IMR-90 (cell line): ENCODE data around the gene ATP11A. TPM values are rescaled to one million over a fixed set of nuclear protein-coding genes. Genes with fewer than 3 reads are reported as not detected.

Experiments used
- ATAC-seq: fragments of 200-7000 bp; cut with Tn5 transposase; 2 replicates; pipeline ENCODE4 v1.9.1; 2020; ENCODE audit warnings: low read depth, mild to moderate bottlenecking, moderate library complexity
- BruUV-seq: library from RNA; stranded (reverse); fragments of 400-500 nt; replicated peaks from 2 replicates; lab custom pipeline; 2021; lab: Mats Ljungman, UMichigan
- CTCF ChIA-PET: fragments of 300-600 bp; formaldehyde crosslinking; extraction: SDS; loops from one replicate; lab custom pipeline; 2021; ENCODE audit warnings: antibody characterized with exemption; lab: Yijun Ruan, JAX
- POLR2A ChIA-PET: fragments of 300-600 bp; sonication (Branson Sonifier 250); formaldehyde crosslinking; loops from one replicate; lab custom pipeline; 2022; ENCODE audit warnings: antibody characterized with exemption; ENCODE audit not compliant: unreplicated experiment; lab: Charles Lee
- DNase-seq: peaks from one replicate; pipeline ENCODE4 v3.0.0; 2013
- H2AFZ ChIP-seq: replicated peaks from 2 replicates; pipeline ENCODE3; 2013; ENCODE audit warnings: low read length, mild to moderate bottlenecking; ENCODE audit not compliant: poor library complexity
- H2AK5ac ChIP-seq: 2 replicates; pipeline ENCODE4 v1.6.1; 2013; ENCODE audit warnings: low read depth, low read length, inconsistent platforms
- H2AK9ac ChIP-seq: replicated peaks from 2 replicates; pipeline ENCODE3; 2013; ENCODE audit warnings: mild to moderate bottlenecking, low read depth, low read length, moderate library complexity; ENCODE audit not compliant: poor library complexity
- H2BK120ac ChIP-seq: 2 replicates; pipeline ENCODE4 v1.6.1; 2013; ENCODE audit warnings: low read depth, low read length, inconsistent platforms
- H2BK15ac ChIP-seq: 3 replicates; pipeline ENCODE4 v1.6.1; 2013; ENCODE audit warnings: low read depth, low read length, inconsistent platforms
- H2BK20ac ChIP-seq: 2 replicates; pipeline ENCODE4 v1.6.1; 2013; ENCODE audit warnings: low read depth, mild to moderate bottlenecking, inconsistent platforms, low read length, moderate library complexity
- H2BK5ac ChIP-seq: 2 replicates; pipeline ENCODE4 v1.6.1; 2013; ENCODE audit warnings: mild to moderate bottlenecking, low read depth, low read length, inconsistent platforms; ENCODE audit not compliant: poor library complexity, severe bottlenecking
- H3K14ac ChIP-seq: replicated peaks from 2 replicates; pipeline ENCODE4 v1.6.1; 2013; ENCODE audit warnings: low read depth, low read length, inconsistent platforms
- H3K18ac ChIP-seq: 2 replicates; pipeline ENCODE4 v1.6.1; 2013; ENCODE audit warnings: low read depth, low read length, control low read depth
- H3K23ac ChIP-seq: 2 replicates; pipeline ENCODE4 v1.6.1; 2013; ENCODE audit warnings: low read depth, low read length, inconsistent platforms
- H3K27ac ChIP-seq: 2 replicates; pipeline ENCODE4 v1.5.1; 2013; ENCODE audit warnings: mild to moderate bottlenecking, control low read depth, low read length; ENCODE audit not compliant: insufficient read depth
- H3K27me3 ChIP-seq: 2 replicates; pipeline ENCODE4 v1.6.1; 2013; ENCODE audit warnings: low read length; ENCODE audit not compliant: control insufficient read depth, insufficient read depth
- H3K36me3 ChIP-seq: 2 replicates; pipeline ENCODE4 v1.6.1; 2013; ENCODE audit warnings: low read length, mixed read lengths; ENCODE audit not compliant: control insufficient read depth, insufficient read depth
- H3K4ac ChIP-seq: 2 replicates; pipeline ENCODE4 v1.6.1; 2013; ENCODE audit warnings: low read depth, low read length, inconsistent platforms
- H3K4me1 ChIP-seq: 2 replicates; pipeline ENCODE4 v1.6.1; 2013; ENCODE audit warnings: low read length, mixed read lengths; ENCODE audit not compliant: control insufficient read depth, insufficient read depth
- H3K4me2 ChIP-seq: 2 replicates; pipeline ENCODE4 v1.6.1; 2013; ENCODE audit warnings: low read depth, mild to moderate bottlenecking, control low read depth, low read length, moderate library complexity
- H3K4me3 ChIP-seq: 2 replicates; pipeline ENCODE4 v1.5.1; 2013; ENCODE audit warnings: low read depth, mild to moderate bottlenecking, control low read depth, low read length, moderate library complexity; ENCODE audit not compliant: insufficient read depth
- H3K56ac ChIP-seq: 2 replicates; pipeline ENCODE4 v1.6.1; 2013; ENCODE audit warnings: low read length, inconsistent platforms; ENCODE audit not compliant: insufficient read depth; ENCODE audit errors: extremely low read depth
- H3K79me1 ChIP-seq, 2 experiments: 2 replicates each; pipeline ENCODE4 v1.6.1; 2013; ENCODE audit warnings: low read length in 2 of 2, inconsistent platforms in 1 of 2, low read depth in 1 of 2
- H3K9ac ChIP-seq: 2 replicates; pipeline ENCODE4 v1.6.1; 2013; ENCODE audit warnings: low read depth, low read length, control low read depth
- H3K9me1 ChIP-seq: 2 replicates; pipeline ENCODE4 v1.6.1; 2013; ENCODE audit warnings: low read length, inconsistent platforms; ENCODE audit not compliant: insufficient read depth
- H3K9me3 ChIP-seq: 2 replicates; pipeline ENCODE4 v1.6.1; 2013; ENCODE audit warnings: low read length; ENCODE audit not compliant: control insufficient read depth, insufficient read depth
- H4K20me1 ChIP-seq: 2 replicates; pipeline ENCODE4 v1.6.1; 2013; ENCODE audit warnings: low read length, inconsistent platforms; ENCODE audit not compliant: insufficient read depth
- H4K5ac ChIP-seq: 2 replicates; pipeline ENCODE4 v1.6.1; 2013; ENCODE audit warnings: mild to moderate bottlenecking, low read depth, low read length, control low read depth
- H4K8ac ChIP-seq, 2 experiments: 2 replicates each; pipeline ENCODE4 v1.6.1; 2013; ENCODE audit warnings: low read depth in 2 of 2, low read length in 2 of 2, control low read depth in 1 of 2, inconsistent platforms in 1 of 2
- H4K91ac ChIP-seq: 2 replicates; pipeline ENCODE4 v1.6.1; 2013; ENCODE audit warnings: low read depth, low read length, inconsistent platforms; ENCODE audit not compliant: insufficient read depth
- CEBPB ChIP-seq: IDR thresholded peaks from 2 replicates; pipeline ENCODE4 v1.6.1; 2012; ENCODE audit warnings: low read depth, low read length, improper control_type of control experiment
- FOS ChIP-seq: fragments of 150-350 bp; IDR thresholded peaks from 2 replicates; pipeline ENCODE4 v1.6.1; 2016; ENCODE audit warnings: low read depth, low read length
- MAFK ChIP-seq: IDR thresholded peaks from 2 replicates; pipeline ENCODE4 v1.6.1; 2012; ENCODE audit warnings: low read depth, low read length, improper control_type of control experiment
- MXI1 ChIP-seq: IDR thresholded peaks from 2 replicates; pipeline ENCODE4 v1.6.1; 2012; ENCODE audit warnings: low read depth, mild to moderate bottlenecking, low read length, moderate library complexity, borderline replicate concordance
- NFE2L2 ChIP-seq: fragments of 150-350 bp; IDR thresholded peaks from 2 replicates; pipeline ENCODE4 v1.6.1; 2016; ENCODE audit warnings: low read depth, mild to moderate bottlenecking, low read length
- POLR2A ChIP-seq: IDR thresholded peaks from 2 replicates; pipeline ENCODE4 v1.6.1; 2012; ENCODE audit warnings: mild to moderate bottlenecking, low read depth, low read length
- WGBS, 2 experiments: methylation state at CpG; one replicate each; pipeline versions ENCODE4 v1.1.5 to v1.1.7; 2013; ENCODE audit warnings: missing lambda C conversion rate in 2 of 2; ENCODE audit not compliant: insufficient read length in 1 of 2; ENCODE audit errors: extremely low coverage in 2 of 2; 5-methylcytosine and 5-hydroxymethylcytosine counted together
- dilution Hi-C: fragments of 300-500 bp; cut with HindIII; formaldehyde crosslinking; loops from one replicate; pipeline ENCODE4 v1.14.3; 2018; ENCODE audit warnings: low sequenced_read_pairs; ENCODE audit not compliant: unreplicated experiment
- in situ Hi-C: fragments of 300-500 bp; cut with MboI; formaldehyde crosslinking; loops from 3 replicates; pipeline ENCODE4 v1.14.3; 2019; ENCODE audit warnings: low sequenced_read_pairs, inconsistent platforms, mixed read lengths
- intact Hi-C: fragments of 100-400 bp; cut with micrococcal nuclease; formaldehyde crosslinking; loops from 2 replicates; pipeline ENCODE4 v1.10.0; 2022
- polyA plus RNA-seq, 3 experiments: library from polyadenylated mRNA; depleted of rRNA; stranded (reverse); fragments of >200 nt; gene quantifications; 2 replicates each; pipeline ENCODE4 v1.2.3, GENCODE V29; 2012; ENCODE audit warnings: low replicate concordance in 1 of 3
- total RNA-seq: library from RNA; depleted of rRNA; stranded (reverse); fragments of >200 nt; gene quantifications from 2 replicates; pipeline ENCODE4 v1.2.3, GENCODE V29; 2012
- TF ChIP-seq, protein P1 (sequence below): conservative IDR thresholded peaks from 2 replicates; pipeline ENCODE4 v1.5.1; 2012; ENCODE audit warnings: mild to moderate bottlenecking, low read depth, low read length, improper control_type of control experiment

ATP11A gene
- total and polyA plus RNA-seq, 2 of the 4 experiments (the other 2 are of a cell fraction) = 8.4 to 12.0 TPM

DNA sequence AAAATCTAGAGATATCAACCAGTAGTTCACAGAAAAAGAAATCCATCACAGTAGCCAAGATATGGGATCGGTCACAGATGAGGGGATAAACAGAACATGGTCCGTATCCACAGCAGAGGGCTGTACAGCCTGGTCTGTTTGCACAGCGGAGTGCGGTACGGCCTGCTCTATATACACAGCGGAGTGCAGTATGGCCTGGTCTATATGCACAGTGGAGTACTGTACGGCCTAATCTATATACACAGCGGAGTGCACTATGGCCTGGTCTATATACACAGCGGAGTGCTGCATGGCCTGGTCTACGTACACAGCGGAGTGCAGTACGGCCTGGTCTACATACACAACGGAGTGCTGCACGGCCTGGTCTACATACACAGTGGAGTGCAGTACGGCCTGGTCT is 236.2 kb downstream of the ATP11A start:
- Histone ChIP-seq H3K14ac (no peak overlapping the region), H2AFZ (no peak overlapping the region), H3K36me3 (no peaks in the 10 kb centered on the region), H3K27ac (no peak overlapping the region), H2AK9ac (no peak overlapping the region), H4K20me1 (no peaks in the 10 kb centered on the region), H2BK120ac (no peak overlapping the region), H3K4me2 (no peak overlapping the region), H3K23ac (no peak overlapping the region), H3K4ac (no peak overlapping the region), H2AK5ac (no peak overlapping the region), H2BK15ac (no peak overlapping the region), H3K9me3 (peaks cover 2% of the 10 kb centered on the region; the same call in 1 of the 2 replicates), H4K5ac (no peak overlapping the region), H4K91ac (no peak overlapping the region), H3K4me1 (no peaks in the 10 kb centered on the region), H3K56ac (no peak overlapping the region), H3K27me3 (peaks cover 53% of the 10 kb centered on the region), H3K4me3 (no peak overlapping the region), H2BK5ac (no peak overlapping the region), H3K18ac (no peak overlapping the region), H2BK20ac (no peak overlapping the region), H3K79me1 (no peaks in the 10 kb centered on the region), H3K9ac (no peak overlapping the region), H3K9me1 (no peaks in the 10 kb centered on the region), H4K8ac (no peak overlapping the region)
- in situ Hi-C loops = loop anchor here (25.0 kb wide), 2 partner anchors 311 to 461 kb away; no protein-coding TSS in a partner anchor
- no peak for TF ChIP-seq MXI1
- TF ChIP-seq MAFK = no peak
- TF ChIP-seq POLR2A = no peak
- TF ChIP-seq, protein P1, sequence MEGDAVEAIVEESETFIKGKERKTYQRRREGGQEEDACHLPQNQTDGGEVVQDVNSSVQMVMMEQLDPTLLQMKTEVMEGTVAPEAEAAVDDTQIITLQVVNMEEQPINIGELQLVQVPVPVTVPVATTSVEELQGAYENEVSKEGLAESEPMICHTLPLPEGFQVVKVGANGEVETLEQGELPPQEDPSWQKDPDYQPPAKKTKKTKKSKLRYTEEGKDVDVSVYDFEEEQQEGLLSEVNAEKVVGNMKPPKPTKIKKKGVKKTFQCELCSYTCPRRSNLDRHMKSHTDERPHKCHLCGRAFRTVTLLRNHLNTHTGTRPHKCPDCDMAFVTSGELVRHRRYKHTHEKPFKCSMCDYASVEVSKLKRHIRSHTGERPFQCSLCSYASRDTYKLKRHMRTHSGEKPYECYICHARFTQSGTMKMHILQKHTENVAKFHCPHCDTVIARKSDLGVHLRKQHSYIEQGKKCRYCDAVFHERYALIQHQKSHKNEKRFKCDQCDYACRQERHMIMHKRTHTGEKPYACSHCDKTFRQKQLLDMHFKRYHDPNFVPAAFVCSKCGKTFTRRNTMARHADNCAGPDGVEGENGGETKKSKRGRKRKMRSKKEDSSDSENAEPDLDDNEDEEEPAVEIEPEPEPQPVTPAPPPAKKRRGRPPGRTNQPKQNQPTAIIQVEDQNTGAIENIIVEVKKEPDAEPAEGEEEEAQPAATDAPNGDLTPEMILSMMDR = no peak
- no peak for TF ChIP-seq NFE2L2
- no peak for TF ChIP-seq FOS
- TF ChIP-seq CEBPB = no peak
- ChIA-PET CTCF (no interaction called here), POLR2A (no interaction called here)
- WGBS, 2 experiments = 84% methylated on average over 14 of the region's 15 CpGs; no CpG with 5 or more reads in 1 of the 2 experiments
- intact Hi-C loops = no loop called here
- no TSS peak for BruUV-seq
- DNase-seq = no peak
- dilution Hi-C loops = no loop called here
- no peak for ATAC-seq
